NCI-H1092 treated with DMSO at 0.1 percent for 48 hours (cell line): ENCODE measurements around the gene MLLT3.

Experiments used
- DNase-seq: peaks from one replicate; lab custom pipeline; 2025; lab: John Stamatoyannopoulos, UW

MLLT3 gene

DNA sequence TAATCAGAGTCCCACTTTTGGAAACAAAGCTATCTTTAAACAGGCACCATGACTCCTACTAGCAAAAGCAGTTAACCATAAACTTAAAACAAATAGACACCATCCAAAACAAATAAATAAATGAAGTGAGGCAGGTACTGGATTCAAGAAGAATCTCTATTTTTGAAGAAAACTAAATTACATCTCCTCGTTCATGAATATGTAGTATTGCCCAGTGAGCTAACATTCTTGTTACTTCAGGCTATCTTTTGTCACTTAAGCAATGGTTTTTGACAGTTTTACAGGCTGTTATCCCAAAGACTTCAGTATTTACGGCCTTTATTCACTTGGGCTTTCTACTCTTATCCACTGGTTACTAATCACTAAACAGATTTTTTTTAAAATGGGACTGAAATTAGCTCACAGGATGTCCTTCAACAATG lies 242.5 kb downstream of the MLLT3 start:
- no peak for DNase-seq

- DNase-seq: no peak
Measured at GRCh38 chr9:20378851-20379250, 243.4 kb downstream of the MLLT3 start.

- no peak for DNase-seq
Measured at GRCh38 chr9:20377790-20378189, 244.5 kb downstream of the MLLT3 start.

DNA sequence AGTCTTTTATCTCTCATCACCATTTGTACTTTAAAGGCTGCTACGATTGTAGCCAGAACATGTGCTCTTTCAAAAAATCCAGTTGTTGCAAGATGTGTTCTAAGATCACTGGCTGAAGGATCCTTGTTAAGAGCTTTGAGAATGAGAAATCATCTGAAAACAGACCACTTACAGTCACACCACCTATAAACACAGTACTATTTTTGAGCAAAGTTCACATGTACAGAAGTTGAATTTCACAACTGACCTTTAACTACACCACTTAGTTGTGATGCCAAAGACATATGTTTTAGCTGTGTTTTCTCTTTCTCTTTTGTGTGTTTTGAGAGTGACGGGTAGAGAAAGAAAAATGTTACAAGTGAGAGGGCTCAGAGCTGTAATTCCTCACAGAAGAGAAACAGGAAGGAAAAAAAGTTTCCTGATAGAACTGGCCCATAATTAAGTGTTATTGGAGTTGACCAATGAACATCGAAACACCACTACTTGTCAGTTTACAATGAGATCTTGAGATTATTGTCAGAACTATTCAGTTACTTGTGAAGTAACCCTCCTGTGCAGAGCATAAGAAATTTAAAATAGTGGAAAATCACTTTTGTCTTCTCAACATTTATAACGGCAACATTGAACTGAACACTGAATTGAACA lies 245.4 kb downstream of the MLLT3 start:
- DNase-seq: no peak

- DNase-seq: no peak
Measured at GRCh38 chr9:20376042-20376441, 246.3 kb downstream of the MLLT3 start.

GRCh38 chr9:20373263-20373662 lies 249.0 kb downstream of the MLLT3 start:
- DNase-seq: no peak

DNA sequence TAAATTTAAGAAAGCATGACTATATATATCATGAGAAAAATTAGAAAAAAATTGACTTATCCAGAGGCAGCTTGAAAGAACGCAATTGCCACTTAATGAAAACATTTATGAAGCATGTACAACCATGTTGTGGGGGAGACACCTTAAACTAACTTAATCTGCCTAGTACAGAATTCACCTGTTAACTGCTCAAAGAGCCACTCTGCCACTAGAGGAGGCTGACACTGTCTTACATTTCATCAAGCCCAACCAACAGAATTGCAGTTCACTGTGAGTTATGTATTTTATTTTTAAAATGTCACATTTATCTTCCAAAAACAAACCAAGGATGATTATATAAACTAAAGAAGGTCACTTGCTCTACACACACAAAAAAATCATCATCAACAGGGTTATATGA lies 252.9 kb downstream of the MLLT3 start:
- no peak for DNase-seq

DNA sequence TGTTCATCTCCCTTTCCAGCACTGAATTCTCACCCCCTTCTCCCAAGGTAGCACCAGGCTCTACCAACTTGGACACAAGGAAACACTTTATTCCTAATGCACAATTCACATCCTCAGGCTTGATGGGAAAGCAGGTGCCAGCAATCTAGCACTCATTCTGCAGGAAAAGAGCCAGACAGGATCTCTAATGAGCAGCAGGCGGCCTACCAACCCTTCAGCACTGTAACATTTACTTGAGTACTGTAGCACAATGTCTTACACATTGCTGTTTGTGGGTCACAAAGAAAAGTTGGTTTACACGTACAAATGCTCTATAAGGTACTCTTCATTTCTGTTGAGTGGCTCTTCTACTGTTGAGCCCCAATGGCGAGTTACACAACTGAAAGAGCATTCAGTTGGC lies 254.4 kb downstream of the MLLT3 start:
- no peak for DNase-seq

DNA sequence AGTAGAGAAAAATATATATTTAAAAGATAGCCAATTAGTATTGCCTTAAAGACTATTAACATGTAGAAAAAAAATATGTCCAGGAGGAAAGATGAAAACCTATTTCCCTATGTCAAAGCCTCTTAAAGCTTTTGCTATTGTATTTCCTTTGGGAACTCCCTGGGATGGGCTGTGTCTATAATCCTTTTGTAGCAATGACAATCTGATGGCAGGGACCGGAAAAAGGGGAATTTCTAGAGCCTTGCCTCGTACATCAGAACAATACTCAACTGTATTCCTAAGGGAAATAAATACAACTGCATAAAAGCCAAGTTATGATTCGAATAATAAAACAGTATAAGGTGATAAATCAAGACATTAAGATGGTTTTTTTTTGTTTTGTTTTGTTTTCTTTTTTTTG lies 257.3 kb downstream of the MLLT3 start:
- DNase-seq: no peak

DNA sequence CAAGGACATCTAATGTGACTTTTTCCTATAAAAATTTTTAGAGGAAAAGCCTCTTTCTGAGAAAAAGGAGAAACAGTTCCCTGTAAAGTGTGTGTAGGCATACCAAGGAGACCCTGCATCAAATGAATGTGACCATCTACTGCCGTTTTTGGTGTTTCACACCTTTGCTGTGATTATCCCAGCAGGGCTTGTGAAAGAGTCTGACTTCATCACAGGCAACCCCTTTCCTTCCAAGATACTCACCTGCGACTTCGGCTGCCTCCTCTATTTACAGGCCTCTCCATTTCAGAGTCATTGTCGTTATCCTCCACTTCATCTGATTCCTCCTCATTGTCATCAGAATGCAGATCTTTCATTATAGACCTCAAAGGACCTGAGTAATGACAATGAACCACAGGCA lies 259.1 kb downstream of the MLLT3 start:
- peak; percentile 12 for DNase-seq

DNA sequence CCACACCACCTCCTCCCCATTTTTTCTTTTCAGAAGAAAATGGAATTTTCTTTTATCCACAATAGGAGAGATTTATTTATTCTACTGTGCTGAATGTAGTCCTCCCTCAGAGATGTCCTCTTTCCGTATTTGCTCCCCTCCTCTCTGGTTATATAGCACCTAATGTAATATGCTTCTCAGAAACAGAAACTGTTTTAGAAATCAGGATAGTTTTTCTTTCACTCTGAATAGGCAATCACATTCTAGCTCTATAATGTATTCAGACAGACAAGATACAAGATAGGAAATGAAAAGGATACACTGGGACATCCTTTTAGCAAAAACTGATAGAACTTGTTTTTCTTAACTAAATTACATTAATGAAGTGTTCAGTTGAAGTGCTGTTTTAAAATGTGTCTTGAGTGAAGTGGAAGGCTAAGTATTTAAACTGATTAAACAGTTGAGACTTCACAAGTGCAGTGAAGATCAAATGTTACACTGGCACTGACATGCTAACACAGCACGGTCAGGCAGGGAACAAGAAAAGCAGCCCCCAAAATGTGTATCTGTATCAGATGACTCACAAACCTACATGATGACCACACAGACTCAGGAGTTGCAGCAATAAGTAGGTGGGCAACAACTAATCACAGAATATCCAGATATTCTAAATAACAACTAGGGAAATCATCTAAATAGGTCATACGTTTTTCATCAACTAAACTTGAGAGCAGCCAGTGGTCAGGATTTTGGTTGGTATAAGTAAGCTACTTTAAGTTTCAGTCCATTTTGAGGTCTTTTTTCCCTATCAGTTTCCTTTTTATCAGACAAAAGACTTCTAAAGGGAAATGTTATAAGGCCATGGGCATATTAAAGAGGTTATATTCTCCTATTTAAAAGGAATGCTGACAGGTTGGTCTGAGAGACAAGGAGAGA lies 260.4 kb downstream of the MLLT3 start:
- no peak for DNase-seq

DNA sequence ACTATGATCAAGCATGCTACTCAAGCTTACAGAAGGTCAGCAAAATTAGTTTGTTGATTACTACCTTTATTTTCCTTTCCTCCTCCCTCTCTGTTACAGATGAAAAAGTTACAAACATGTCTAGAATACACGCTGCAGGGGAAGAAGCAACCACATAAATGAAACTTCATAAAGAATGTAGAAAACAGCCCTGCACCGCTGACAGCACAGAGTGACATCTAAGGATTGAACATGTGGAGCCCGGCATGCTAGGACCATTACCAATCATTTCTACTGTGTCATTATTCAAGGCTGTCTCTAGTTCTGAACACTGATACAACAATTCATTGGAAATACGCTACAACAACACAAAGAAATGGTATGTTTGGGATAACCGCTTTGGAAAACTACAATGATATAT lies 261.1 kb downstream of the MLLT3 start:
- DNase-seq: no peak

- no peak for DNase-seq
Measured at GRCh38 chr9:20358207-20358606, 264.1 kb downstream of the MLLT3 start.

DNA sequence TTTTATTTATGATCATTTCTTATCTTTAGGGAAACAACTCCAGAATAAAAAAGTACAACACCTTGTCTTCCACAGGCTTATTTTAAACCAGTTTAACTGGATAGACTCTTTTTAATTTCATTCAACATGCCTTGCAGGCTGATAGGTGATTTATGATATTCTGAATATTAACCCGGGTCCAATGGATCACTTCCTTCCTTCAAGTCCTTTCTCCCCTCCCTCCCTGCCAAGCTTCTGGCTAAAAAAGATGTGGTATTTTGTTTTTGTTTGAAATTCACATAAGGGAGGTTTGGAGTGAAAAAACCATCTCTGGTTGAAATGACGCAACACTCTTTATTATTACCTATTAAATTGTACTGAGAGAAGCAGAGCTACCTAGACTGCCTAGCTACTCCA lies 265.3 kb downstream of the MLLT3 start:
- DNase-seq: no peak

DNA sequence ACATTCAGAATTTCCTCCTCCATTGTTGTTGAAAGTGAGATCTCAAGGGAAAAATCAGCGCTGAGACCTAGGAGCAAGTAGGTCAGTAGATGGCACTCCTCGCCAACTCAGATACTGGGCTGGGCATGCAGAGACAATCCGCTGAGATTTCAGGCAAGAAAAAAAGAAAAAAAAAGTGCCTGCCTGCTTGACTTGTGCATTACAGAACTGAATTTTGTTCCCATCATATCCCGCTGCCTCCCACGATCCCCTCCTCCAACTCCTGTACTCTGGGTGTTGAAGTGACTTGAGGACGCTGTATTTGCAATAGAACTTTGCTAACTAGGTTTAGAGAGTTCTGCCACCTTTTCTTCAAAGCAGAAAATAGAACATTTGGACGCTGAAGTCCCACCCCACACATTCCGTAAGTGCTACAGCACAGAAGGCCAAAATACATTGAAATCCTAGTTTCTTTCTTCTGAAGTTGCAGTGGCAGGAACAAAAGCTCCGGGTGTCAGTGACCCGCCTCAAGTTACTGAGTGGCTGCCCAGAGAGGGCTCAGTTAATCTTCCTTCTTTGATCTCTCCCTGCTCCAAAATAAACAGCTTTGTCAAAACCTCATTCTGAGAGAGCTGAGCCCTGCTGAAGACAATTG lies 265.8 kb downstream of the MLLT3 start:
- peak; percentile 62 for DNase-seq

- DNase-seq: no peak
Measured at GRCh38 chr9:20355022-20355421, 267.3 kb downstream of the MLLT3 start.

DNA sequence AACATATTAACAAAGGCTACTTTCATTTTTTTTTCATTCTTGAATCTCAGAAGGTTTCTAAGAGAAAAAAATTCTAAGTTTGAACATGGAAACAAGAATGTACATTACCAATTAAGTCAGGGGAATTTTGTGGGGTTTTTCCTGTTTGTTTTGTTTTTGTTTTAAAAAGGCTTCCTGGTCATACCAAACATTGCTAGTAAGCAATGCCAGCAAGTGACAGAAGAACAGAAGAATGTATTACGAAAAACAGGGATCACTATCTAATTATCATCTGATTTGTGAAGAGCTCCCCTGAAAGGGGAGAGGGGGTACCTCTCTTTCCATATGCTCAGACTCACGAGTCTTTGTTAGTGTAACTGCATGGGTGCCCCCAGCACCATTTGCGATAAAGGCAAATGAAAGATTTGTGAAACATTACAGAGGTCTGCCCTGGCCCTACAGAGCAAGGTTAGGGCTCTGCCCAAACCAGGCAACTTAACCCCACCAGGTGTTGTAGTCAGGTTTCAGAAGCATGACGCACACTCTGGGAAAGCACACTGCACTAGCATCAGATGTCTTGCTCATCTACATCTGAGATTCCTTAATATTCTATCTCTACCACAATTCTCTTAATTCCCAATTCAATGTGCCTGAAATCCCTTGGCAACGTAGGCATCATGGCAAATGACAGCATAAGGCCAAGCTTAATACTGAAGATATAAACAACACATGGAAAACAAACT lies 268.2 kb downstream of the MLLT3 start:
- no peak for DNase-seq

- no peak for DNase-seq
Measured at GRCh38 chr9:20353524-20353923, 268.8 kb downstream of the MLLT3 start.

- DNase-seq: no peak
Measured at GRCh38 chr9:20352591-20352990, 269.7 kb downstream of the MLLT3 start.

GRCh38 chr9:20351715-20352114 lies 270.6 kb downstream of the MLLT3 start:
- DNase-seq: no peak

- DNase-seq: no peak
Measured at GRCh38 chr9:20349568-20349967, 272.7 kb downstream of the MLLT3 start.

DNA sequence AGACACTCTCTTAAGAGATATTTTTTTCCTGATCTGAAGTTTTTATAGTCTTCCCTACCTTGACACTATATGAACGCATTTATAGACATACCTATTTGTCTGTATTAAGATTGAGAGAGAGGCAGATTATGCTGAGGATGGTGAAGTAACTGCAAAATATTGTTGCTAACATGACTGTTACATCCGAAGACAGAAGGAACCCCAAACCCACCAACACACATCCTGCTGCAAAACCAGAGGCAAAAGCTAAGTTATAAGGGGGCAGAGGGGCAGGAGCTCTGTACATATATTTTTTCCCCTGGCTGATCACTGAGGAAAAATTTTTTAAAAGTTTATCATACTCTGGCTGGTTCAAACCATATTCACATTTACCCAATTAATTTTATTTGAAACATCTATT lies 279.0 kb downstream of the MLLT3 start:
- no peak for DNase-seq

GRCh38 chr9:20340511-20340861 lies 281.8 kb downstream of the MLLT3 start:
- DNase-seq: no peak
